ENCODE measurements around the gene HAAO. TPM values are rescaled to one million over a fixed set of nuclear protein-coding genes. Genes with fewer than 3 reads are reported as not detected.
"Not testable (repeated sequence)": the region's sequence is repeated elsewhere in the genome, so short reads cannot be mapped to it uniquely, and the experiment has no call there.

The HAAO gene
- polyA plus RNA-seq, 1 experiment, result 0.54 TPM

GRCh38 chr2:42835577-42836371 lies 43.4 kb upstream of the HAAO start:
- Histone ChIP-seq H3K4me3 (ENCODE audit: low read depth, low read length) (no peak overlapping the region), H3K27me3 (ENCODE audit: control insufficient read depth, insufficient read depth, low read length) (no peaks in the 10 kb centered on the region), H3K36me3 (ENCODE audit: control insufficient read depth, insufficient read depth, low read length) (no peaks in the 10 kb centered on the region)
- TF ChIP-seq, protein P1, sequence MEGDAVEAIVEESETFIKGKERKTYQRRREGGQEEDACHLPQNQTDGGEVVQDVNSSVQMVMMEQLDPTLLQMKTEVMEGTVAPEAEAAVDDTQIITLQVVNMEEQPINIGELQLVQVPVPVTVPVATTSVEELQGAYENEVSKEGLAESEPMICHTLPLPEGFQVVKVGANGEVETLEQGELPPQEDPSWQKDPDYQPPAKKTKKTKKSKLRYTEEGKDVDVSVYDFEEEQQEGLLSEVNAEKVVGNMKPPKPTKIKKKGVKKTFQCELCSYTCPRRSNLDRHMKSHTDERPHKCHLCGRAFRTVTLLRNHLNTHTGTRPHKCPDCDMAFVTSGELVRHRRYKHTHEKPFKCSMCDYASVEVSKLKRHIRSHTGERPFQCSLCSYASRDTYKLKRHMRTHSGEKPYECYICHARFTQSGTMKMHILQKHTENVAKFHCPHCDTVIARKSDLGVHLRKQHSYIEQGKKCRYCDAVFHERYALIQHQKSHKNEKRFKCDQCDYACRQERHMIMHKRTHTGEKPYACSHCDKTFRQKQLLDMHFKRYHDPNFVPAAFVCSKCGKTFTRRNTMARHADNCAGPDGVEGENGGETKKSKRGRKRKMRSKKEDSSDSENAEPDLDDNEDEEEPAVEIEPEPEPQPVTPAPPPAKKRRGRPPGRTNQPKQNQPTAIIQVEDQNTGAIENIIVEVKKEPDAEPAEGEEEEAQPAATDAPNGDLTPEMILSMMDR (IDR thresholded peaks at IDR 0.05; ENCODE audit: insufficient read depth, low read depth, low read length), result no peak
- ChIA-PET POLR2A (interaction anchor here (0.6 kb wide), 1 partner anchor 115 kb away, joined by 7 read pairs; no protein-coding TSS in a partner anchor), CTCF (interaction anchor here (0.6 to 3.6 kb wide), 7 partner anchors 9 to 741 kb away, joined by 3 to 17 read pairs (median 3); no protein-coding TSS in a partner anchor)
- DNase-seq (ENCODE audit: low read depth), result peak; percentile 97

- ChIA-PET POLR2A (no interaction called here), CTCF (interaction anchor here (3.6 kb wide), 1 partner anchor 25 kb away, joined by 17 read pairs; no protein-coding TSS in a partner anchor)
- TF ChIP-seq, protein P1 (IDR thresholded peaks at IDR 0.05; ENCODE audit: insufficient read depth, low read depth, low read length), result no peak
Observed at GRCh38 chr2:42834161-42834560, 41.8 kb upstream of the HAAO start.

GRCh38 chr2:42832289-42832634 lies 39.9 kb upstream of the HAAO start:
- no peaks in the 10 kb centered on the region for H3K36me3 ChIP-seq (ENCODE audit: control insufficient read depth, insufficient read depth, low read length)
- ChIA-PET POLR2A (no interaction called here), CTCF (interaction anchor here (1.0 to 2.9 kb wide), 4 partner anchors 19 to 710 kb away, joined by 3 to 13 read pairs (median 7); partner anchors contain the start of gene ZFP36L2)
- TF ChIP-seq, protein P1 (IDR thresholded peaks at IDR 0.05; ENCODE audit: insufficient read depth, low read depth, low read length), result no peak
- H3K27me3 ChIP-seq (ENCODE audit: control insufficient read depth, insufficient read depth, low read length), result no peaks in the 10 kb centered on the region
- H3K4me3 ChIP-seq (ENCODE audit: low read depth, low read length), result no peak overlapping the region
- no peak for DNase-seq (ENCODE audit: low read depth)

More at GRCh38 chr2:42834161-42834560, 41.8 kb upstream of the HAAO start:
- Histone ChIP-seq H3K36me3 (ENCODE audit: control insufficient read depth, insufficient read depth, low read length) (no peaks in the 10 kb centered on the region), H3K4me3 (ENCODE audit: low read depth, low read length) (no peak overlapping the region), H3K27me3 (ENCODE audit: control insufficient read depth, insufficient read depth, low read length) (no peaks in the 10 kb centered on the region)
- DNase-seq (ENCODE audit: low read depth), result no peak

DNA sequence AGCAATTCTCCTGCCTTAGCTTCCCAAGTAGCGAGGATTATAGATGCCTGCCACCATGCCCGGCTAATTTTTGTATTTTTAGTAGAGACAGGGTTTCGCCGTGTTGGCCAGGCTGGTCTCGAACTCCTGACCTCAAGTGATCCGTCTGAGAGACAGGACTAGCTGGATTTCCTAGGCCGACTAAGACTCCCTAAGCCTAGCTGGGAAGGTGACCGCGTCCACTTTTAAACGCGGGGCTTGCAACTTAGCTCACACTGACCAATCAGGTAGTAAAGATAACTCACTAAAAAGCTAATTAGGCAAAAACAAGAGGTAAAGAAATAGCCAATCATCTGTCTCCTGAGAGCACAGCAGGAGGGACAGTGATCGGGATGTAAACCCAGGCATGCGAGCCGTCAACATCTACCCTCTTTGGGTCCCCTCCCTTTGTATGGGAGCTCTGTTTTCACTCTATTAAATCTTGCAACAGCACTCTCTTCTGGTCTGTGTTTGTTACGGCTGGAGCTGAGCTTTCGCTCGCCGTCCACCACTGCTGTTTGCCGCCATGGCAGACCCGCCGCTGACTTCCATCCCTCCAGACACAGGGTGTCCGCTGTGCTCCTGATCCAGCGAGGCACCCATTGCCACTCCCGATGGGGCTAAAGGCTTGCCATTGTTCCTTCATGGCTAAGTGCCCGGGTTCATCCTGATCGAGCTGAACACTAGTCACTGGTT lies 39.3 kb upstream of the HAAO start:
- POLR2A ChIA-PET; H3K4me3 ChIP-seq (ENCODE audit: low read depth, low read length); DNase-seq (ENCODE audit: low read depth); H3K27me3 ChIP-seq (ENCODE audit: control insufficient read depth, insufficient read depth, low read length); H3K36me3 ChIP-seq (ENCODE audit: control insufficient read depth, insufficient read depth, low read length): not testable (repeated sequence)
- CTCF ChIA-PET, result interaction anchor here (0.5 to 2.9 kb wide), 7 partner anchors 9 to 745 kb away, joined by 3 to 13 read pairs (median 4); partner anchors contain the start of gene ZFP36L2

- TF ChIP-seq, protein P1 (IDR thresholded peaks at IDR 0.05; ENCODE audit: insufficient read depth, low read depth, low read length), result no peak
- Histone ChIP-seq H3K36me3 (ENCODE audit: control insufficient read depth, insufficient read depth, low read length) (no peaks in the 10 kb centered on the region), H3K4me3 (ENCODE audit: low read depth, low read length) (no peak overlapping the region), H3K27me3 (ENCODE audit: control insufficient read depth, insufficient read depth, low read length) (no peaks in the 10 kb centered on the region)
- no peak for DNase-seq (ENCODE audit: low read depth)
- CTCF ChIA-PET, result interaction anchor here (0.5 to 5.8 kb wide), 10 partner anchors 9 to 746 kb away, joined by 3 to 28 read pairs (median 6); partner anchors contain the start of gene ZFP36L2
- POLR2A ChIA-PET, result no interaction called here
Observed at GRCh38 chr2:42830922-42831574, 38.7 kb upstream of the HAAO start.

Measured in BJ (cell line).